Large intestine (tissue), 3 donors: ENCODE data around the gene OR1J4. TPM values are rescaled to one million over a fixed set of nuclear protein-coding genes. Genes with fewer than 3 reads are reported as not detected.

Experiments
- DNase-seq, 2 donors: peaks; one replicate each; pipeline versions ENCODE4 v3.0.0 to v3.0.0-alpha.2; 2013
- H3K27ac ChIP-seq: one replicate; pipeline ENCODE4 v1.5.1; 2013; ENCODE audit warnings: low read length
- H3K27me3 ChIP-seq: 2 replicates; pipeline ENCODE4 v1.6.1; 2013; ENCODE audit warnings: low read length; ENCODE audit not compliant: control insufficient read depth, insufficient read depth
- H3K36me3 ChIP-seq: 2 replicates; pipeline ENCODE4 v1.6.1; 2013; ENCODE audit warnings: low read length; ENCODE audit not compliant: control insufficient read depth, insufficient read depth
- H3K4me1 ChIP-seq: one replicate; pipeline ENCODE4 v1.6.1; 2013; ENCODE audit warnings: low read length; ENCODE audit not compliant: control insufficient read depth, insufficient read depth
- H3K4me3 ChIP-seq: one replicate; pipeline ENCODE4 v1.5.1; 2013; ENCODE audit warnings: low read length
- H3K9me3 ChIP-seq: one replicate; pipeline ENCODE4 v1.6.1; 2013; ENCODE audit warnings: mild to moderate bottlenecking, low read depth, low read length, moderate library complexity; ENCODE audit not compliant: control insufficient read depth
- WGBS: methylation state at CpG from one replicate; pipeline ENCODE4 v1.1.5; 2013; ENCODE audit warnings: low lambda C conversion rate; ENCODE audit not compliant: insufficient coverage; 5-methylcytosine and 5-hydroxymethylcytosine counted together
- polyA plus RNA-seq: library from polyadenylated mRNA; unstranded; fragments of 120-200 nt; gene quantifications from one replicate; pipeline ENCODE4 v1.2.1, GENCODE V29; 2013

OR1J4 gene
- polyA plus RNA-seq, 1 donor: not detected

DNA sequence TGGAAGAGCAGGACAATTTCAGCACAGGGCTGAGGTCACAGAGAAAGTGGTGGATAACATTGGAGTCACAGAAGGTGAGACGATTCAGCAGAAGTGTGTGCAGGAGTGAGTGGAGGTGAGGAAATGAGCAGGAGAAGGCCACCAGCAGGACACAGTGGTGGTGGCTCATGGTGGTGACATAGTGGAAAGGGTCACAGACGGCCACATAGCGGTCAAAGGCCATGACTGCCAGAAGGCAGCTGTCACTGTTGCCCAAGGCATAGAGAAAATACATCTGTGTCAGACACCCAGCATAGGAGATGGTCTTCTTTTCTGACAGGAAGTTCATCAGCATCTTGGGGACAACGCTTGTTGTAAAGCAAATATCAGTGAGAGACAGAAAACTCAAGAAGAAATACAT, 49.0 kb downstream of the OR1J4 start:
- Histone ChIP-seq H3K4me1 (no peaks in the 10 kb centered on the region), H3K27me3 (no peaks in the 10 kb centered on the region), H3K4me3 (no peak overlapping the region), H3K27ac (no peak overlapping the region), H3K36me3 (no peaks in the 10 kb centered on the region), H3K9me3 (no peaks in the 10 kb centered on the region)
- DNase-seq: no peak
- no CpG with 5 or more reads among the region's 4 CpGs for WGBS

Other genes with a start within 250 kb of the OR1J4 start
- 9.2 TPM for gene PTGS1, start 148.1 kb upstream of the OR1J4 start, polyA plus RNA-seq
- gene OR1J1, start 41.2 kb upstream of the OR1J4 start, polyA plus RNA-seq: not detected
- gene OR1J2, start 8.3 kb upstream of the OR1J4 start, polyA plus RNA-seq: not detected
- not detected for gene OR1N1, start 8.2 kb downstream of the OR1J4 start, polyA plus RNA-seq
- not detected for gene OR1N2, start 34.0 kb downstream of the OR1J4 start, polyA plus RNA-seq
- gene OR1L8, start 64.2 kb downstream of the OR1J4 start, polyA plus RNA-seq: 0.13 TPM
- gene OR1Q1, start 95.6 kb downstream of the OR1J4 start, polyA plus RNA-seq: not detected
- gene OR1B1, start 138.5 kb downstream of the OR1J4 start, polyA plus RNA-seq: not detected
- not detected for gene OR1L1, start 142.6 kb downstream of the OR1J4 start, polyA plus RNA-seq
- not detected for gene OR1L3, start 156.0 kb downstream of the OR1J4 start, polyA plus RNA-seq
- gene OR1L4, start 204.8 kb downstream of the OR1J4 start, polyA plus RNA-seq: not detected
- gene OR1L6, start 223.2 kb downstream of the OR1J4 start, polyA plus RNA-seq: not detected